ENCODE results near the gene ZIM2. TPM values are rescaled to one million over a fixed set of nuclear protein-coding genes. Genes with fewer than 3 reads are reported as not detected.

ZIM2 gene
- total RNA-seq, 1 donor, result not detected

Small RNA genes within 50 kb of the gene (small RNA-seq; reads per million reads assigned to genes)
- not detected for gene AC006115.2

Other genes starting within 250 kb of the ZIM2 start
- 15.9 TPM for gene ZNF71, start 245.4 kb downstream of the ZIM2 start, total RNA-seq
- gene SMIM17, start 197.6 kb downstream of the ZIM2 start, total RNA-seq, result 0.27 TPM
- gene ZNF835, start 169.0 kb downstream of the ZIM2 start, total RNA-seq, result 10.5 TPM
- gene PEG3, start within 50 bp of the ZIM2 start, total RNA-seq, result 1.1 TPM

Measured in hematopoietic multipotent progenitor cell (in vitro differentiated cells).